ENCODE measurements around the gene BCAP31.
A peak's percentile ranks its signal among the peaks of the same experiment; 100 is the strongest.

Gene BCAP31

GRCh38 chrX:153724252-153725038, at the start of gene BCAP31, which contains the start of gene ABCD1:
Gene BCAP31 (minus strand): TSS chrX:153724387. CDS start chrX:153723244, 1,143 bp downstream.
Gene ABCD1 (plus strand): TSS chrX:153724856. CDS start chrX:153725267, 411 bp downstream.
- DNase-seq, result peak; percentile 91

GRCh38 chrX:153773218-153773611, 49.0 kb upstream of the BCAP31 start:
- DNase-seq, result peak; percentile 8

GRCh38 chrX:153772316-153773217, 48.4 kb upstream of the BCAP31 start:
- no peak for DNase-seq

- peak; percentile 12 for DNase-seq
Observed at GRCh38 chrX:153771415-153772315, 47.5 kb upstream of the BCAP31 start.

- peak; percentile 12 for DNase-seq
Observed at GRCh38 chrX:153770601-153771414, 46.6 kb upstream of the BCAP31 start.

- DNase-seq, result peak; percentile 14
Observed at GRCh38 chrX:153769865-153770600, 45.8 kb upstream of the BCAP31 start.

- peak; percentile 9 for DNase-seq
Observed at GRCh38 chrX:153769158-153769864, 45.1 kb upstream of the BCAP31 start.

GRCh38 chrX:153768311-153769157, 44.3 kb upstream of the BCAP31 start:
- DNase-seq, result peak; percentile 16

- DNase-seq, result peak; percentile 10
Observed at GRCh38 chrX:153767674-153768055, 43.5 kb upstream of the BCAP31 start.

GRCh38 chrX:153766871-153767673, 42.9 kb upstream of the BCAP31 start:
- DNase-seq, result peak; percentile 13

GRCh38 chrX:153766098-153766817, 42.1 kb upstream of the BCAP31 start:
- peak; percentile 14 for DNase-seq

- DNase-seq, result peak; percentile 16
Observed at GRCh38 chrX:153765138-153766079, 41.2 kb upstream of the BCAP31 start.

GRCh38 chrX:153764786-153765137, 40.6 kb upstream of the BCAP31 start:
- no peak for DNase-seq

GRCh38 chrX:153763989-153764755, 40.0 kb upstream of the BCAP31 start, which contains the start of gene PLXNB3:
Gene PLXNB3 (plus strand): TSS chrX:153764249. CDS start chrX:153765536, 1,287 bp downstream.
- peak; percentile 74 for DNase-seq

- DNase-seq, result peak; percentile 13
Observed at GRCh38 chrX:153763298-153763932, 39.2 kb upstream of the BCAP31 start.

All from CD4-positive, alpha-beta T cell treated with Interleukin-15 for 1 hour (primary cell).